Mesenchymal stem cell (in vitro differentiated cells and primary cell): Measurements from ENCODE around the gene KCNK7.

ENCODE experiments used
- DNase-seq: peaks from one replicate; pipeline ENCODE4 v3.0.0-alpha.2; 2013
- H2AFZ ChIP-seq: one replicate; pipeline ENCODE4 v1.6.1; 2013; ENCODE audit warnings: low read depth, mild to moderate bottlenecking, control low read depth, inconsistent platforms, low read length, moderate library complexity
- H2AK5ac ChIP-seq: 2 replicates; pipeline ENCODE4 v1.6.1; 2013; ENCODE audit warnings: low read length, moderate library complexity, mild to moderate bottlenecking, inconsistent platforms; ENCODE audit not compliant: severe bottlenecking
- H2BK120ac ChIP-seq: one replicate; pipeline ENCODE4 v1.6.1; 2013; ENCODE audit warnings: low read depth, mild to moderate bottlenecking, inconsistent platforms, low read length, moderate library complexity
- H2BK12ac ChIP-seq, 2 experiments: one replicate each; pipeline ENCODE4 v1.6.1; 2013; ENCODE audit warnings: inconsistent platforms in 2 of 2, low read length in 2 of 2, mild to moderate bottlenecking in 2 of 2, moderate library complexity in 2 of 2, control low read depth in 1 of 2
- H2BK15ac ChIP-seq: one replicate; pipeline ENCODE4 v1.6.1; 2013; ENCODE audit warnings: mild to moderate bottlenecking, low read depth, inconsistent platforms; ENCODE audit not compliant: poor library complexity, severe bottlenecking
- H2BK5ac ChIP-seq: 2 replicates; pipeline ENCODE4 v1.6.1; 2013; ENCODE audit warnings: low read depth, mild to moderate bottlenecking, low read length, control low read depth, inconsistent platforms; ENCODE audit not compliant: poor library complexity, severe bottlenecking
- H3K14ac ChIP-seq, 2 experiments: one replicate each; pipeline ENCODE4 v1.6.1; 2013; ENCODE audit warnings: inconsistent platforms in 2 of 2, low read length in 2 of 2, control low read depth in 1 of 2, mild to moderate bottlenecking in 1 of 2, moderate library complexity in 1 of 2
- H3K18ac ChIP-seq, 2 experiments: one replicate each; pipeline ENCODE4 v1.6.1; 2013; ENCODE audit warnings: inconsistent platforms in 2 of 2, low read length in 2 of 2, control low read depth in 1 of 2, low read depth in 1 of 2, mild to moderate bottlenecking in 1 of 2
- H3K23ac ChIP-seq, 2 experiments: one replicate each; pipeline ENCODE4 v1.6.1; 2013; ENCODE audit warnings: inconsistent platforms in 2 of 2, low read length in 2 of 2, mild to moderate bottlenecking in 2 of 2, moderate library complexity in 2 of 2, control low read depth in 1 of 2
- H3K27ac ChIP-seq: 2 replicates; pipeline ENCODE4 v1.5.1; 2013; ENCODE audit warnings: mild to moderate bottlenecking, moderate library complexity, low read length, control low read depth, inconsistent platforms; ENCODE audit not compliant: poor library complexity, severe bottlenecking
- H3K27me3 ChIP-seq, 2 experiments: 2 replicates each; pipeline versions ENCODE4 v1.6.1 to v1.7.0; 2013; ENCODE audit warnings: low read length in 2 of 2, mild to moderate bottlenecking in 2 of 2, moderate library complexity in 2 of 2, control low read depth in 1 of 2, inconsistent platforms in 1 of 2; ENCODE audit not compliant: control insufficient read depth in 1 of 2, insufficient read depth in 1 of 2
- H3K36me3 ChIP-seq, 2 experiments: 2 replicates each; pipeline versions ENCODE4 v1.6.1 to v1.7.0; 2013; ENCODE audit warnings: low read length in 2 of 2, control low read depth in 1 of 2, inconsistent platforms in 1 of 2, low read depth in 1 of 2, mild to moderate bottlenecking in 1 of 2; ENCODE audit not compliant: insufficient read depth in 2 of 2, control insufficient read depth in 1 of 2
- H3K4ac ChIP-seq, 2 experiments: one replicate each; pipeline ENCODE4 v1.6.1; 2013; ENCODE audit warnings: inconsistent platforms in 2 of 2, low read length in 2 of 2, mild to moderate bottlenecking in 2 of 2, moderate library complexity in 2 of 2, control low read depth in 1 of 2, low read depth in 1 of 2
- H3K4me1 ChIP-seq: 2 replicates; pipeline ENCODE4 v1.6.1; 2013; ENCODE audit warnings: low read depth, low read length, control low read depth; ENCODE audit not compliant: control insufficient read depth, insufficient read depth
- H3K4me2 ChIP-seq: 2 replicates; pipeline ENCODE4 v1.6.1; 2013; ENCODE audit warnings: low read length, mild to moderate bottlenecking, inconsistent platforms; ENCODE audit not compliant: poor library complexity, severe bottlenecking
- H3K4me3 ChIP-seq, 2 experiments: 2 replicates each; pipeline versions ENCODE4 v1.5.1 to v1.7.0; 2013; ENCODE audit warnings: low read length in 2 of 2, mild to moderate bottlenecking in 2 of 2, control low read depth in 1 of 2, low read depth in 1 of 2; ENCODE audit not compliant: insufficient read depth in 1 of 2
- H3K79me1 ChIP-seq: replicated peaks from 2 replicates; pipeline ENCODE4 v1.6.1; 2013; ENCODE audit warnings: mild to moderate bottlenecking, control low read depth, low read length, inconsistent platforms; ENCODE audit not compliant: poor library complexity, severe bottlenecking
- H3K9ac ChIP-seq: 2 replicates; pipeline ENCODE4 v1.7.0; 2013; ENCODE audit warnings: mild to moderate bottlenecking, low read length, moderate library complexity
- H3K9me3 ChIP-seq: 2 replicates; pipeline ENCODE4 v1.7.0; 2013; ENCODE audit warnings: mild to moderate bottlenecking, low read length; ENCODE audit not compliant: control insufficient read depth
- H4K8ac ChIP-seq: one replicate; pipeline ENCODE4 v1.6.1; 2013; ENCODE audit warnings: inconsistent platforms, mild to moderate bottlenecking, low read length, moderate library complexity
- H4K91ac ChIP-seq: one replicate; pipeline ENCODE4 v1.6.1; 2013; ENCODE audit warnings: mild to moderate bottlenecking, low read length, inconsistent platforms
- whole genome bisulfite sequencing: methylation state at CpG from one replicate; pipeline ENCODE4 v1.1.7; 2013; ENCODE audit warnings: mixed read lengths; 5-methylcytosine and 5-hydroxymethylcytosine counted together

Gene KCNK7

DNA sequence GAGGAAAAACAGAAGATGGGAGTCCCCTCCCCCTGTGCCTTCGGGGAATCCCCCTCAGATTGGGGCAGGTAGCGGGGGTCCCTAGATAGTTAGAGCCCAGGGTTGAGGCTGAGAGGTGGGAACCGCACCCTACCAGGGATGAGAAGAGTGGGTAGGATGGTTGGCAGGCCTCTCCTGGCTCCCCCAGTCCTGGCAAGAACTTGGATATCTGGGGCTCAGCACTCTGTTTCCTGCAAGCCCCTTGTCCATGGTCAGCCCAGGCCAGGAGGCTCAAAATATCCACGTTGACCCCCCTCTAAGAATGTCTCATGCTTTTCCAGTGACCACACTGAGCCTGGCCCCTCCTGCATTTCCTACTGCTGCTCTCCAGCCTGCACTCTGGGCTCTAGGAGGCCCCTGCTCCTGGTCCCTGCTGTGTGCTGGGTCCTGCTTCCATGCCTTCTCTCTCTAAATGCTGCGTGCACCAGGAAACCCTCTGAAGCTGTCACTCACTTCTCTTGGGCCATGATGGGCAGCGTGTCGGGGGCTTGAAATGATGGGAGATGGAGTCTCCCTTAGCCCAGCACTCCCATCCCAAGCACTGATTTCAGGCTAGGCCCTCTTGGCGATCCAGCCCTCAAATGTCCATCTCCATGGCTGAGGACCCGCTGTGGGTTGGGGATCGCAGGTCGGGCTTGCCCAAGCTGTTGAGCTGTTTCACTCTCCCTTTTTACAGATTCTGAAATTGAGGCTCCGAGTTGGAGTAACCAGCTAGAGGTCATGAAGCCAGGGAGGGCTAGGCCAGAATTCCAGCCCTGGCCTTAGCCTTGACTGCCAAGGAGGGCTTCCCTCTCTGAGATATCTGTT is 16.4 kb upstream of the KCNK7 start:
- Histone ChIP-seq H3K23ac (peak overlapping the region in 1 of 2 experiments; percentile 46), H2AK5ac (peak overlapping the region; percentile 50), H3K27me3 (no peaks in the 10 kb centered on the region), H3K4ac (peak overlapping the region; percentile 46 to 68), H3K4me3 (peak overlapping the region; percentile 38 to 96), H2BK120ac (peak overlapping the region; percentile 11), H4K91ac (peak overlapping the region; percentile 70), H2AFZ (no peak overlapping the region), H4K8ac (peak overlapping the region; percentile 82), H3K4me2 (peak overlapping the region; percentile 67), H3K14ac (no peak overlapping the region), H3K36me3 (peaks cover 26 to 51% of the 10 kb centered on the region in 2 experiments), H2BK15ac (peak overlapping the region; percentile 9), H3K79me1 (peaks cover 16% of the 10 kb centered on the region), H3K4me1 (peaks cover 51% of the 10 kb centered on the region), H3K27ac (peak overlapping the region; percentile 81), H3K18ac (peak overlapping the region; percentile 40 to 46), H2BK12ac (peak overlapping the region in 1 of 2 experiments; percentile 11), H2BK5ac (peak overlapping the region; percentile 48), H3K9ac (peak overlapping the region; percentile 50), H3K9me3 (no peaks in the 10 kb centered on the region)
- DNase-seq = peak; percentile 54
- 71% methylated on average over 12 of the region's 12 CpGs for WGBS

DNA sequence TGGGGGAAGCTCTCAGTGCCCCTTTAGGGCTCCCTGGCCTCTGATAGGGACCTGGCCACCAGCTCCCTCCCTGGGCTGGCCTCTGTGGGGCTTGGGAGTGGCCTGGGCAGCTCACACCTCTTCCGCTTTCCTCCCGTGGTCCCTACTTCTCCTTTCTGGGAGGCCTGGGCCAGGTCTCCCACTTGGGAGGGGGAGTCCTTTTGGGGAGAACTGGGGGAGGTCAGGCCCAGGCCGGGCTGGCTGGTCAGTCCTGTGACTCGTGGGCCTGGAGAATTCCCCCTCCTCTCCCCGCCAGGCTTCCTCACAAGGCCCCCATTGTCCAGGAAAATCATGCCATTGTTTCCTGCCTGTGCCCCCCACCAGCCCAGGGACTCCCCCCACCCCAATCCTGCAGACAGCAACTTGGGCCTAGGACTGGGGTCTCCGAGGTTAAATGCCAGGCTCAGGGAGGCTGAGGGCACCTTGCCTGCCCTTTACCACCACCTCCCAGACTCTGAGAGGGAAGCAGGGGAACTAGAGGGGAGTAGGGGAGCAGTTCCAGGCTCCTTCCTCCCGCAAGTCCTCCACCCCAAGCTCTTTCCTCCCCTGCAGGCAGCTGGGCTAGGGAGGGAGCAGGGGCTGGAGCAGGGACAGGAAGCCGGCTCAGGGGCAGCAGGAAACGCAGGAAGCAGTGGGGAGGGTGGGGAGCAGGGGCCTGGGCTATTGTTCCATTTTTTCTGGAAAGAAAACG is 15.6 kb upstream of the KCNK7 start:
- H2BK12ac ChIP-seq = no peak overlapping the region

DNA sequence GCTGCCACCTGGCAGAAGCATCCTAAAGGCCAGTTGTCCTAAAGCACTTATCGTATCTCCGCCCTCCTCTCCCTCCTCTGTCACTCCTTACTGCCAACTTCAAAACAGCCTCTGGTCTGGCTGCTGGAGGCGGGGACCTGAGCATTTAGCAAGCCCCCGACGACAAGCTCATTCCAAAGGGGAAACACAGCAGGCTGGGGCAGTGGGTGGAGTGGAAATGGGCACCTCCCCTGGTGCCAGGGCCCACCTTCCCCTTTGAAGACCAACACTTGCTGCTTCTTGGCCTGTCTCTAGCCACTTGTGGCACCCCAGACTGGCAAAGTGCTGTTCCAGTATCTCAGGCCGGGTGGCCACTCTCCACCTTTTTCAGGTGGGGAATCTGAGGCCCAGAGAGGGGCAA is 14.8 kb upstream of the KCNK7 start:
- peak overlapping the region in 1 of 2 experiments; percentile 16 for H3K4ac ChIP-seq
- WGBS = 61% methylated on average over 5 of the region's 6 CpGs
- H3K27me3 ChIP-seq = no peaks in the 10 kb centered on the region
- H2BK5ac ChIP-seq = no peak overlapping the region
- peak overlapping the region; percentile 55 for H2BK15ac ChIP-seq
- H3K18ac ChIP-seq = no peak overlapping the region
- no peak overlapping the region for H3K23ac ChIP-seq
- H3K27ac ChIP-seq = no peak overlapping the region
- H3K9me3 ChIP-seq = no peaks in the 10 kb centered on the region
- no peak overlapping the region for H2BK12ac ChIP-seq
- H3K4me1 ChIP-seq = peaks cover 56% of the 10 kb centered on the region
- H3K4me2 ChIP-seq = peak overlapping the region; percentile 33
- peaks cover 31 to 65% of the 10 kb centered on the region in 2 experiments for H3K36me3 ChIP-seq
- no peak overlapping the region for H2AFZ ChIP-seq
- H3K79me1 ChIP-seq = peaks cover 27% of the 10 kb centered on the region
- H2BK120ac ChIP-seq = peak overlapping the region; percentile 8
- no peak overlapping the region for H4K91ac ChIP-seq
- H3K9ac ChIP-seq = peak overlapping the region; percentile 38
- H3K14ac ChIP-seq = no peak overlapping the region
- peak overlapping the region; percentile 75 for H2AK5ac ChIP-seq
- DNase-seq = no peak
- peak overlapping the region in 1 of 2 experiments; percentile 1 for H3K4me3 ChIP-seq
- H4K8ac ChIP-seq = no peak overlapping the region

More for the DNA sequence above, 15.6 kb upstream of the KCNK7 start:
- Histone ChIP-seq H2AFZ (no peak overlapping the region), H2BK5ac (no peak overlapping the region), H3K14ac (peak overlapping the region in 1 of 2 experiments; percentile 79), H3K18ac (peak overlapping the region; percentile 46 to 56), H3K36me3 (peaks cover 24 to 58% of the 10 kb centered on the region in 2 experiments), H3K27ac (peak overlapping the region; percentile 81), H4K8ac (peak overlapping the region; percentile 12), H2BK120ac (no peak overlapping the region), H3K4me2 (peak overlapping the region; percentile 67), H3K4me3 (peak overlapping the region; percentile 38 to 96), H3K4ac (peak overlapping the region; percentile 24 to 68), H3K79me1 (peaks cover 21% of the 10 kb centered on the region), H4K91ac (peak overlapping the region; percentile 55), H3K9ac (peak overlapping the region; percentile 50), H3K4me1 (peaks cover 51% of the 10 kb centered on the region), H2AK5ac (peak overlapping the region; percentile 75), H3K27me3 (no peaks in the 10 kb centered on the region), H3K9me3 (no peaks in the 10 kb centered on the region), H2BK15ac (peak overlapping the region; percentile 55), H3K23ac (peak overlapping the region in 1 of 2 experiments; percentile 53)
- no peak for DNase-seq
- 41% methylated on average over 6 of the region's 10 CpGs for WGBS

DNA sequence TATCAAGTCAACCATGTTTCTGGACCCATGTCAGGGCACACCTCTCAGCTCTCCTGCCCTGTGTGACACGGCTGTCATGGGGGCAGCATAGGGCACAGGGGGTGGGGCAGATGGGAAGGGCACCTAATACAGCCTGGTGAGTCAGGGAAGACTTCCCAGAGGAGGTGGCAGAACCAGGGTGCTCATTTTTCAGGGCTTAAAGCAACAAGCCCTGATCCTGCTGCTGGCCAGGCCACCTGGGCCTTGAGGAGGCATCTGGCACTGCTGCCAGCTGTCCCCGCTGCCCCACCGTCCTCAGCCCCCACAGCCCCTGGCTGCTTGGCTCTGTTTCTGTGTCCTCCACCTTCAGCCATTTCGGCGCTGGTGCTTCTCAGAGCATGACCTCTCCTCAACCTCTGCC is 14.1 kb upstream of the KCNK7 start:
- no peak for DNase-seq
- H3K4ac ChIP-seq = no peak overlapping the region
- H4K91ac ChIP-seq = no peak overlapping the region
- H3K23ac ChIP-seq = no peak overlapping the region
- no peak overlapping the region for H2AK5ac ChIP-seq
- WGBS = 97% methylated on average over 5 of the region's 5 CpGs
- no peak overlapping the region for H4K8ac ChIP-seq
- H3K18ac ChIP-seq = no peak overlapping the region
- H2BK12ac ChIP-seq = no peak overlapping the region
- H3K27me3 ChIP-seq = no peaks in the 10 kb centered on the region
- no peak overlapping the region for H2AFZ ChIP-seq
- H3K36me3 ChIP-seq = peaks cover 38 to 72% of the 10 kb centered on the region in 2 experiments
- H3K14ac ChIP-seq = no peak overlapping the region
- no peak overlapping the region for H3K4me2 ChIP-seq
- H3K9ac ChIP-seq = peak overlapping the region; percentile 22
- no peak overlapping the region for H2BK5ac ChIP-seq
- peaks cover 34% of the 10 kb centered on the region for H3K79me1 ChIP-seq
- H3K9me3 ChIP-seq = no peaks in the 10 kb centered on the region
- H2BK15ac ChIP-seq = no peak overlapping the region
- peaks cover 60% of the 10 kb centered on the region for H3K4me1 ChIP-seq
- H2BK120ac ChIP-seq = no peak overlapping the region
- H3K4me3 ChIP-seq = peak overlapping the region in 1 of 2 experiments; percentile 29
- no peak overlapping the region for H3K27ac ChIP-seq
